SK-N-SH (cell line): ENCODE measurements around the gene SLC1A3. TPM values are rescaled to one million over a fixed set of nuclear protein-coding genes. Genes with fewer than 3 reads are reported as not detected.

Experiments used
- CTCF ChIA-PET: fragments of 300-600, 350-600 bp; formaldehyde crosslinking; extraction: SDS; loops from one replicate; lab custom pipeline; 2021; lab: Yijun Ruan, JAX
- POLR2A ChIA-PET: fragments of 350-600 bp; sonication (Branson Sonifier 250); formaldehyde crosslinking; extraction: SDS; loops from one replicate; lab custom pipeline; 2020; ENCODE audit warnings: antibody characterized with exemption, inconsistent platforms; lab: Yijun Ruan, JAX
- DNase-seq: peaks from one replicate; pipeline ENCODE4 v3.0.0; 2012
- H2AFZ ChIP-seq: fragments of 200-600 bp; sonication (generic); 2 replicates; pipeline ENCODE4 v1.8.1; 2016; ENCODE audit warnings: antibody characterized with exemption, mild to moderate bottlenecking, low read depth
- H3F3A ChIP-seq: fragments of 200-600 bp; sonication (generic); replicated peaks from 2 replicates; pipeline ENCODE3; 2016; ENCODE audit warnings: antibody characterized with exemption, mild to moderate bottlenecking; ENCODE audit not compliant: insufficient read depth
- H3K27ac ChIP-seq, 2 experiments: fragments of 200-500 bp in 1 of 2; fragments of 200-600 bp in 1 of 2; sonication (Bioruptor generic) in 1 of 2; sonication (generic), shearing (Covaris generic) in 1 of 2; 2 replicates each; pipeline versions ENCODE4 v1.5.1 to v1.6.1; 2014 to 2016; ENCODE audit warnings: low read depth in 2 of 2, inconsistent platforms in 1 of 2, low read length in 1 of 2, mild to moderate bottlenecking in 1 of 2, mixed read lengths in 1 of 2
- H3K27me3 ChIP-seq: fragments of 200-600 bp; sonication (generic), shearing (Covaris generic); 2 replicates; pipeline ENCODE4 v1.6.1; 2016; ENCODE audit warnings: mixed run types; ENCODE audit not compliant: insufficient read depth
- H3K36me3 ChIP-seq, 2 experiments: fragments of 200-500 bp in 1 of 2; fragments of 200-600 bp in 1 of 2; sonication (Bioruptor generic) in 1 of 2; sonication (generic) in 1 of 2; replicated peaks in 1 of 2; 2 replicates each; pipeline versions ENCODE3 to v1.5.1; 2014 to 2016; ENCODE audit warnings: low read length in 1 of 2, mild to moderate bottlenecking in 1 of 2; ENCODE audit not compliant: insufficient read depth in 2 of 2, control insufficient read depth in 1 of 2
- H3K4me1 ChIP-seq, 2 experiments: fragments of 200-500 bp in 1 of 2; fragments of 200-600 bp in 1 of 2; sonication (Bioruptor generic) in 1 of 2; sonication (generic), shearing (Covaris generic) in 1 of 2; 2 replicates each; pipeline versions ENCODE4 v1.5.1 to v1.6.1; 2014 to 2016; ENCODE audit warnings: low read depth in 1 of 2, low read length in 1 of 2, mixed run types in 1 of 2; ENCODE audit not compliant: insufficient read depth in 2 of 2, control insufficient read depth in 1 of 2
- H3K4me2 ChIP-seq: fragments of 200-600 bp; sonication (generic), shearing (Covaris generic); 2 replicates; pipeline ENCODE4 v1.6.1; 2017; ENCODE audit warnings: mixed run types
- H3K4me3 ChIP-seq, 2 experiments: fragments of 200-500 bp in 1 of 2; fragments of 200-600 bp in 1 of 2; sonication (Bioruptor generic) in 1 of 2; sonication (generic), shearing (Covaris generic) in 1 of 2; 2 replicates each; pipeline versions ENCODE4 v1.5.1 to v1.8.1; 2014 to 2016; ENCODE audit warnings: low read depth in 2 of 2, inconsistent platforms in 1 of 2, low read length in 1 of 2, mild to moderate bottlenecking in 1 of 2, mixed read lengths in 1 of 2, moderate library complexity in 1 of 2
- H3K79me2 ChIP-seq: fragments of 200-600 bp; sonication (generic); 2 replicates; pipeline ENCODE4 v1.8.1; 2017; ENCODE audit warnings: mild to moderate bottlenecking; ENCODE audit not compliant: insufficient read depth
- H3K9ac ChIP-seq: fragments of 200-600 bp; sonication (generic); 2 replicates; pipeline ENCODE4 v1.6.1; 2017; ENCODE audit warnings: mixed run types
- H3K9me2 ChIP-seq: fragments of 200-600 bp; sonication (generic); 2 replicates; pipeline ENCODE4 v1.6.1; 2017; ENCODE audit warnings: mixed run types
- H3K9me3 ChIP-seq: fragments of 200-600 bp; sonication (generic); 2 replicates; pipeline ENCODE4 v1.6.1; 2017; ENCODE audit warnings: mixed run types, mild to moderate bottlenecking, moderate library complexity
- H4K20me1 ChIP-seq: fragments of 200-600 bp; sonication (generic); 2 replicates; pipeline ENCODE4 v1.6.1; 2017; ENCODE audit warnings: mild to moderate bottlenecking, mixed run types; ENCODE audit not compliant: insufficient read depth
- ELF1 ChIP-seq: IDR thresholded peaks from 2 replicates; pipeline ENCODE4 v1.4.0; 2012
- EZH2phosphoT487 ChIP-seq: fragments of 200-600 bp; sonication (generic); IDR thresholded peaks from 2 replicates; pipeline ENCODE4 v1.6.1; 2017; ENCODE audit warnings: low read depth, mixed run types, mild to moderate bottlenecking, antibody characterized with exemption, moderate library complexity, borderline replicate concordance
- FOSL2 ChIP-seq: IDR thresholded peaks from 2 replicates; pipeline ENCODE4 v1.4.0; 2012; ENCODE audit warnings: low read depth, mild to moderate bottlenecking, moderate library complexity, borderline replicate concordance
- FOXM1 ChIP-seq: IDR thresholded peaks from 2 replicates; pipeline ENCODE4 v1.4.0; 2012; ENCODE audit warnings: low read depth, mild to moderate bottlenecking
- JUND ChIP-seq: IDR thresholded peaks from 2 replicates; pipeline ENCODE4 v1.4.0; 2012
- MEF2A ChIP-seq: IDR thresholded peaks from 2 replicates; pipeline ENCODE4 v1.4.0; 2012; ENCODE audit warnings: low read depth, borderline replicate concordance
- NRF1 ChIP-seq: IDR thresholded peaks from 2 replicates; pipeline ENCODE4 v1.6.1; 2012; ENCODE audit warnings: low read depth, mild to moderate bottlenecking, low read length
- RAD21 ChIP-seq: IDR thresholded peaks from 2 replicates; pipeline ENCODE4 v1.6.1; 2012; ENCODE audit warnings: mild to moderate bottlenecking, low read length
- RCOR1 ChIP-seq: fragments of 150-350 bp; IDR thresholded peaks from 2 replicates; pipeline ENCODE4 v1.6.1; 2017; ENCODE audit warnings: antibody characterized with exemption, low read length
- RFX5 ChIP-seq: IDR thresholded peaks from 2 replicates; pipeline ENCODE4 v1.6.1; 2012; ENCODE audit warnings: mild to moderate bottlenecking, improper control_type of control experiment, low read length
- RXRA ChIP-seq: IDR thresholded peaks from 2 replicates; pipeline ENCODE4 v1.4.0; 2012; ENCODE audit warnings: low read depth, mild to moderate bottlenecking, borderline replicate concordance
- SIN3A ChIP-seq: IDR thresholded peaks from 2 replicates; pipeline ENCODE4 v1.6.1; 2012; ENCODE audit warnings: low read depth, mild to moderate bottlenecking, low read length, moderate library complexity, borderline replicate concordance
- SMC3 ChIP-seq: IDR thresholded peaks from 2 replicates; pipeline ENCODE4 v1.6.1; 2012; ENCODE audit warnings: low read depth, low read length, improper control_type of control experiment
- TAF1 ChIP-seq: IDR thresholded peaks from 2 replicates; pipeline ENCODE4 v1.6.1; 2012; ENCODE audit warnings: low read depth, mild to moderate bottlenecking, low read length, moderate library complexity, borderline replicate concordance
- TEAD4 ChIP-seq: IDR thresholded peaks from 2 replicates; pipeline ENCODE4 v1.4.0; 2012; ENCODE audit warnings: mild to moderate bottlenecking, borderline replicate concordance; ENCODE audit not compliant: insufficient read depth
- WGBS: methylation state at CpG from one replicate; pipeline ENCODE4 v1.1.6; 2017; ENCODE audit warnings: low lambda C conversion rate; 5-methylcytosine and 5-hydroxymethylcytosine counted together
- polyA plus RNA-seq, 3 experiments: library from polyadenylated mRNA; depleted of rRNA; stranded (reverse); fragments of >200 nt; gene quantifications; 2 replicates each; pipeline ENCODE4 v1.2.3, GENCODE V29; 2012
- TF ChIP-seq, protein P1 (sequence below): IDR thresholded peaks from 2 replicates; pipeline ENCODE4 v1.4.0; 2012; ENCODE audit warnings: low read depth, borderline replicate concordance
- TF ChIP-seq, protein P2 (sequence below): IDR thresholded peaks from 2 replicates; pipeline ENCODE4; 2012
- TF ChIP-seq, protein P3 (sequence below): IDR thresholded peaks from 2 replicates; pipeline ENCODE4 v1.4.0; 2012; ENCODE audit warnings: low read depth, borderline replicate concordance
- TF ChIP-seq, protein P4 (sequence below): IDR thresholded peaks from 2 replicates; pipeline ENCODE4 v1.6.1; 2012; ENCODE audit warnings: mild to moderate bottlenecking, low read depth, low read length, moderate library complexity

SLC1A3 gene
- polyA plus RNA-seq, 1 of the 3 experiments (the other 2 are of a cell fraction), result not detected

- Histone ChIP-seq H3K9me2 (no peaks in the 10 kb centered on the region), H3K79me2 (no peaks in the 10 kb centered on the region), H3K9ac (no peak overlapping the region), H3F3A (no peaks in the 10 kb centered on the region), H3K36me3 (no peaks in the 10 kb centered on the region), H3K4me3 (no peak overlapping the region), H3K27ac (no peak overlapping the region), H4K20me1 (no peaks in the 10 kb centered on the region), H3K4me2 (no peak overlapping the region), H2AFZ (no peak overlapping the region), H3K9me3 (no peaks in the 10 kb centered on the region), H3K4me1 (no peaks in the 10 kb centered on the region; a peak in 1 of 4 replicates), H3K27me3 (peaks cover 54% of the 10 kb centered on the region)
- DNase-seq, result no peak
- no peak for TF ChIP-seq SIN3A
- TF ChIP-seq ELF1, result no peak
- TF ChIP-seq FOXM1, result no peak
- TF ChIP-seq FOSL2, result no peak
- TF ChIP-seq NRF1, result no peak
- TF ChIP-seq, protein P1, sequence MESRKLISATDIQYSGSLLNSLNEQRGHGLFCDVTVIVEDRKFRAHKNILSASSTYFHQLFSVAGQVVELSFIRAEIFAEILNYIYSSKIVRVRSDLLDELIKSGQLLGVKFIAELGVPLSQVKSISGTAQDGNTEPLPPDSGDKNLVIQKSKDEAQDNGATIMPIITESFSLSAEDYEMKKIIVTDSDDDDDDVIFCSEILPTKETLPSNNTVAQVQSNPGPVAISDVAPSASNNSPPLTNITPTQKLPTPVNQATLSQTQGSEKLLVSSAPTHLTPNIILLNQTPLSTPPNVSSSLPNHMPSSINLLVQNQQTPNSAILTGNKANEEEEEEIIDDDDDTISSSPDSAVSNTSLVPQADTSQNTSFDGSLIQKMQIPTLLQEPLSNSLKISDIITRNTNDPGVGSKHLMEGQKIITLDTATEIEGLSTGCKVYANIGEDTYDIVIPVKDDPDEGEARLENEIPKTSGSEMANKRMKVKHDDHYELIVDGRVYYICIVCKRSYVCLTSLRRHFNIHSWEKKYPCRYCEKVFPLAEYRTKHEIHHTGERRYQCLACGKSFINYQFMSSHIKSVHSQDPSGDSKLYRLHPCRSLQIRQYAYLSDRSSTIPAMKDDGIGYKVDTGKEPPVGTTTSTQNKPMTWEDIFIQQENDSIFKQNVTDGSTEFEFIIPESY, result no peak
- TF ChIP-seq, protein P2, sequence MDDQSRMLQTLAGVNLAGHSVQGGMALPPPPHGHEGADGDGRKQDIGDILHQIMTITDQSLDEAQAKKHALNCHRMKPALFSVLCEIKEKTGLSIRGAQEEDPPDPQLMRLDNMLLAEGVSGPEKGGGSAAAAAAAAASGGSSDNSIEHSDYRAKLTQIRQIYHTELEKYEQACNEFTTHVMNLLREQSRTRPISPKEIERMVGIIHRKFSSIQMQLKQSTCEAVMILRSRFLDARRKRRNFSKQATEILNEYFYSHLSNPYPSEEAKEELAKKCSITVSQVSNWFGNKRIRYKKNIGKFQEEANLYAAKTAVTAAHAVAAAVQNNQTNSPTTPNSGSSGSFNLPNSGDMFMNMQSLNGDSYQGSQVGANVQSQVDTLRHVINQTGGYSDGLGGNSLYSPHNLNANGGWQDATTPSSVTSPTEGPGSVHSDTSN, result no peak
- no peak for TF ChIP-seq RAD21
- no peak for TF ChIP-seq TEAD4
- TF ChIP-seq RFX5, result no peak
- no peak for TF ChIP-seq MEF2A
- TF ChIP-seq SMC3, result no peak
- TF ChIP-seq TAF1, result no peak
- TF ChIP-seq, protein P3, sequence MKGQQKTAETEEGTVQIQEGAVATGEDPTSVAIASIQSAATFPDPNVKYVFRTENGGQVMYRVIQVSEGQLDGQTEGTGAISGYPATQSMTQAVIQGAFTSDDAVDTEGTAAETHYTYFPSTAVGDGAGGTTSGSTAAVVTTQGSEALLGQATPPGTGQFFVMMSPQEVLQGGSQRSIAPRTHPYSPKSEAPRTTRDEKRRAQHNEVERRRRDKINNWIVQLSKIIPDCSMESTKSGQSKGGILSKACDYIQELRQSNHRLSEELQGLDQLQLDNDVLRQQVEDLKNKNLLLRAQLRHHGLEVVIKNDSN, result no peak
- TF ChIP-seq RXRA, result no peak
- no peak for TF ChIP-seq EZH2phosphoT487
- TF ChIP-seq JUND, result no peak
- TF ChIP-seq, protein P4, sequence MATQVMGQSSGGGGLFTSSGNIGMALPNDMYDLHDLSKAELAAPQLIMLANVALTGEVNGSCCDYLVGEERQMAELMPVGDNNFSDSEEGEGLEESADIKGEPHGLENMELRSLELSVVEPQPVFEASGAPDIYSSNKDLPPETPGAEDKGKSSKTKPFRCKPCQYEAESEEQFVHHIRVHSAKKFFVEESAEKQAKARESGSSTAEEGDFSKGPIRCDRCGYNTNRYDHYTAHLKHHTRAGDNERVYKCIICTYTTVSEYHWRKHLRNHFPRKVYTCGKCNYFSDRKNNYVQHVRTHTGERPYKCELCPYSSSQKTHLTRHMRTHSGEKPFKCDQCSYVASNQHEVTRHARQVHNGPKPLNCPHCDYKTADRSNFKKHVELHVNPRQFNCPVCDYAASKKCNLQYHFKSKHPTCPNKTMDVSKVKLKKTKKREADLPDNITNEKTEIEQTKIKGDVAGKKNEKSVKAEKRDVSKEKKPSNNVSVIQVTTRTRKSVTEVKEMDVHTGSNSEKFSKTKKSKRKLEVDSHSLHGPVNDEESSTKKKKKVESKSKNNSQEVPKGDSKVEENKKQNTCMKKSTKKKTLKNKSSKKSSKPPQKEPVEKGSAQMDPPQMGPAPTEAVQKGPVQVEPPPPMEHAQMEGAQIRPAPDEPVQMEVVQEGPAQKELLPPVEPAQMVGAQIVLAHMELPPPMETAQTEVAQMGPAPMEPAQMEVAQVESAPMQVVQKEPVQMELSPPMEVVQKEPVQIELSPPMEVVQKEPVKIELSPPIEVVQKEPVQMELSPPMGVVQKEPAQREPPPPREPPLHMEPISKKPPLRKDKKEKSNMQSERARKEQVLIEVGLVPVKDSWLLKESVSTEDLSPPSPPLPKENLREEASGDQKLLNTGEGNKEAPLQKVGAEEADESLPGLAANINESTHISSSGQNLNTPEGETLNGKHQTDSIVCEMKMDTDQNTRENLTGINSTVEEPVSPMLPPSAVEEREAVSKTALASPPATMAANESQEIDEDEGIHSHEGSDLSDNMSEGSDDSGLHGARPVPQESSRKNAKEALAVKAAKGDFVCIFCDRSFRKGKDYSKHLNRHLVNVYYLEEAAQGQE, result no peak
- TF ChIP-seq RCOR1, result no peak
- ChIA-PET CTCF (interaction anchor here (1.2 kb wide), 1 partner anchor 21 kb away, joined by 3 read pairs; no protein-coding TSS in a partner anchor), POLR2A (no interaction called here)
- 11% methylated on average over 9 of the region's 9 CpGs for WGBS
These were observed 5.3 kb downstream of the SLC1A3 start for GRCh38 chr5:36611520-36612274.
